Effector CD4-positive, alpha-beta T cell (primary cell): ENCODE results near the gene CCDC28B.

Source experiments
- DNase-seq: peaks from one replicate; pipeline ENCODE4 v3.0.0-alpha.2; 2020

CCDC28B gene

DNA sequence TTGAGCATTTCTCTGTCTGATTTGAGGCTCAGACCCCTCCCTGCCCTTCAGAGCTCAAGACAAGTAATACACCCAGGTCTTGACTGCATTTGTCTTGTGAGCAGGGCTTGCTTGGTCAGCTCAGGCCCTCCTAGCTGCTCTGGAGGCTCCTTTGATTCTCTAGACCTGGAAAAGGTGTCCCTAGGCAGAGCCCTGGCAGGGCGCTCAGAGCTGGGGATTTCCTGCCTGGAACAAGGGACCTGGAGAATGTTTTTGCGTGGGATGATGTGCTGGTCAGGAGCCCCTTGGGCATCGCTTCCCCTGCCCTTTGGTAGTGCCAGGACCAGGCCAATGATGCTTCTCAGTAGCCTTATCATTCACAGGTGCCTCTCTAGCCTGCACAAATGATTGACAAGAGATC is 4.9 kb upstream of the CCDC28B start:
- DNase-seq: no peak

DNA sequence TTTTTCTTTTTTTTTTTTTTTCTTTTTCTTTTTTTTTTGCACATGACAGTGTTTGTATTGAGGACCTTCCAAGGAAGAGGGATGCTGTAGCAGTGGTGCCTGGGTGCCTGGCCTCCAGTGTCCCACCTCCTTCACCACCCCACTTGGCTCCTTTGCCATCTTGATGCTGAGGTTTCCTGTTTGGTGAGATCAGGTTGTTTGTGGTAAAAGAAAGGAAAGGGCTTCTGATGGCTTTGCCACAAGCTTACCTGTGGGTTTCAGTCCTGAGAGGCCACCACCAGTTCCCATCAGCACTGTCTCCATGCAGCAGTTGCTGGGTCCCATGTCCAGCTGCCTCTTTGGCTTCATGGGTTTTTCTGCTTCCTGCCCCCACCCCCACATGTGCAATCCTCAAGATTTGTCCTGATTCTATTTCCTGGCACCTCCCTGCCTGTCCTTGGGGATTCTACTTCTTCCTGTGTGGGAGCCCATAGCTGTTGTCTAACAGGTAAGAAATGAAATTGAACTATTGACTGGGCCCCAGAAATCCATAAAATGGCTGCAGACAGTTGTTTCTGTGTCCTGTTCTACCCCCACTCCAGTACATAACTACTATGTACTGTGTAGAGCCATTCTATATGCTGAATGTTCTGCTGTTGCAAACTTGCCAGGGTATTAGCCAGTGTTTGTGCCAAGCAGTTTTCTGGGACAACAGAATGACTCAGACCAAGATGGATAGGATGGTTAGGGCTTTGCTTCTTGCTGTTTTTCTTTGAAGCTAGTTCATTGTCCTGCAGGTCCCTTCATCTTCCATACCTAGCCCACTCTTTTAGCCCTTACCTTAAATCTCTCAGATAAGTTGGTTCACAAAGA is 4.2 kb upstream of the CCDC28B start:
- no peak for DNase-seq

DNA sequence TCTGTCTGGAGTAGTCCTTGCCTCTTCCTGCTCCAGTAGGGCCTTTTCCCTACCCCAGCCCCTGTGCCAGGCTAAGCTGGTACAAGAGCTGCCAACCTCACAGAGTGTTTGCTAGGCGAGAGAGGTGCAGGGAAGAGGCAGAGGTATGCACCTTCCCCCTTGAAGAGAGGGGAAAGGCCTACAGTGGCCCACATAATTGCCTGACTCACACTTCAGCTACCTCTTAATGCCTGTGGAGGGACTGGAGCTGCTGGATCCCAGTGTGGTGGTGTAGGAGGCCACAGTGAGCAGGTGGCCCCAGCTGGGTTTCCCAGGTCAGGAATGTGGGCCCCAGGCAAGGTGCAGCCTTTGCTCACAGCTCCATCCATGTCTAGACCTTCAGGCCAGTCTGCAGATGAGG is 3.3 kb upstream of the CCDC28B start:
- no peak for DNase-seq

DNA sequence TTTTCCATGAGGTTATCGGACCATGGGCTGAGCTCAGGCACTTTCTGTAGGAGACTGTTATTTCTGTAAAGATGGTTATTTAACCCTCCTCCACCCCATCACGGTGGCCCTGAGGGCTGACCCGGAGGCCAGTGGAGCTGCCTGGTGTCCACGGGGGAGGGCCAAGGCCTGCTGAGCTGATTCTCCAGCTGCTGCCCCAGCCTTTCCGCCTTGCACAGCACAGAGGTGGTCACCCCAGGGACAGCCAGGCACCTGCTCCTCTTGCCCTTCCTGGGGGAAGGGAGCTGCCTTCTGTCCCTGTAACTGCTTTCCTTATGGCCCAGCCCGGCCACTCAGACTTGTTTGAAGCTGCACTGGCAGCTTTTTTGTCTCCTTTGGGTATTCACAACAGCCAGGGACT is 2.6 kb upstream of the CCDC28B start:
- DNase-seq: no peak

DNA sequence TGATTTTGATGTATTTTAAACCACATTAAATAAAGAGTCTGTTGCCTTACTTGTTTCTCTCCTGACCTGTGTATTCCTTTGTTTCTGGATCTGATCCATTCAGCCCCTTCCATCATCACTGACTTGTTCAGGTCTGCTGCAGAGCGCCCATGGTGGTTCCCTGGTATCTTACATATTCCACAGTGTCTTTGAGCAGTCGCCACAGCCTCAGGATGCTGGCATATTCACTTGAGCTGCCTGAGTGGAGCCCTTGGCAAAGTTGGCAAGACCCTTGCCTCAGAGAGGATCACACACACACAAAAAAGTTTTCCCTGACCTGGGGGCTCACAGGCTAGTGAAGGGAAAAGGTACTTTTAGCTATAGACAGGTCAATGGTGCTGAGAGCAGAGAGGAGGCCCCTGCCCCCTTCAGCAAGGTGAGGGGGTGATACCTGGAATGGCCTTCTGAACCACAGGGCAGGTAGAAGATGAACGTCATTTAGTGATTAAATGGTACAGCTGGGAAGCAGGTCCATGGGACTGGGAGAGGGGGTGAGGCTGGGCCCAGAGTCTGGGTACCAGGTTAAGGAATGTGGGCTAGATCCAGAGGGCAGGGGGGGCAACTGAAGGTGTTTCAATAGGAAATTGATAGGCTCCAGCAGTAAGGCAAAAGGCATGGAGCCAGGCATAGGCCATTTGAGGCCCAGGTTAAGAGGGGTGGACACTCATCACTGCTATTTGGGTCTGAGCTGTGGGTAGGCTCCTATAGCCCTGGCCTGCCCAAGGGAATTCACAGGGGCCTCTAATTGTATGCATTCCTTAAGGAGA is 2.0 kb upstream of the CCDC28B start:
- DNase-seq: no peak

DNA sequence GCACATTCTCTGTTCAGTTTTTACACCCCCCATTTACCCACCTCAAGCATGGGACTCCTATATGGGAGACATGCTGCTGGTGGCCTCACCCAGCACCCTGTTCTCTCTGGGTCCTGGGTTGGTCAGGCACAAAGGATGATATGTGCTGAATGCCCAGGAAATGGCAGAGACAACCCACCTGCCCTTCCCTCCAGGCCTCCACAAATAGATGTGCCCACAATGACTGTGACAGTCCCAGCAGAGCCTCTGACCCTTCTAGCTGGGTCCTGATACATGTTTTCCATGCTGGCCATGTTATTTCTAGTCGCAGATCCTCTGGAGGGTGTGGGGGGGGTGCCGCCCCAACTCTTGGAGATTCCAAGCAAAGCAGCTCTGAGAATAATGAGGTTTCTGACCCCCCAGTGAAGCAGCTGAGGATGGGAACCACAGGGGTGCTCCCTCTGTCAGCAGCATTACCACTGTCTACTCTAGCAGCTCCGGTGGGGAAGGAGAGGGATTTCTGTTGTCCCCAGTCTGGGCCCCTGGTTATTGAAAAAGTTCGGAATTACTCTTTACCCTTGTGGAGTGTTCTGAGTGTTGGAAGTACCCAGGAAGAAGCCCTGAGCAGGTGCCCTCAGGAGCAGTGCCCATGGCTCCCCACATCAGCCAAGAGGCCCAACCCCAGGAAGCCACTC is 1.2 kb upstream of the CCDC28B start:
- no peak for DNase-seq

DNA sequence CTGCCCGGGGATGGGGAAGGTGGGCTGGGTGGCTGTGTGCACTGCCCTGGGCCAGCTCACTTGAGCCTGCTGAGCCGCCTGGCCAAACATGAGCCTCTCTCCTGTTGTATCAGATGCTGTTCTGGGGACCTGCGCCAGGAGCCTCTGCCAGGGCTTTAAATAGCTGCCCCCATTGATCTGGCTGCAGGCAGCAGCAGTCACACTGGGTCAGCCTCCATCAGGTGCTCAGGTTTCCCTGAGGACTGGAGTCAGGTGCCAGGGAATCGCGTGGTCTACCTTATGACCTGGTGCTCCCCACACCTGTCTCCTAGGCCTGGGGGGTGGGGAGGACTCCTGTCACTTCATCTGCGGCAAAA is 700 bp upstream of the CCDC28B start:
- no peak for DNase-seq

DNA sequence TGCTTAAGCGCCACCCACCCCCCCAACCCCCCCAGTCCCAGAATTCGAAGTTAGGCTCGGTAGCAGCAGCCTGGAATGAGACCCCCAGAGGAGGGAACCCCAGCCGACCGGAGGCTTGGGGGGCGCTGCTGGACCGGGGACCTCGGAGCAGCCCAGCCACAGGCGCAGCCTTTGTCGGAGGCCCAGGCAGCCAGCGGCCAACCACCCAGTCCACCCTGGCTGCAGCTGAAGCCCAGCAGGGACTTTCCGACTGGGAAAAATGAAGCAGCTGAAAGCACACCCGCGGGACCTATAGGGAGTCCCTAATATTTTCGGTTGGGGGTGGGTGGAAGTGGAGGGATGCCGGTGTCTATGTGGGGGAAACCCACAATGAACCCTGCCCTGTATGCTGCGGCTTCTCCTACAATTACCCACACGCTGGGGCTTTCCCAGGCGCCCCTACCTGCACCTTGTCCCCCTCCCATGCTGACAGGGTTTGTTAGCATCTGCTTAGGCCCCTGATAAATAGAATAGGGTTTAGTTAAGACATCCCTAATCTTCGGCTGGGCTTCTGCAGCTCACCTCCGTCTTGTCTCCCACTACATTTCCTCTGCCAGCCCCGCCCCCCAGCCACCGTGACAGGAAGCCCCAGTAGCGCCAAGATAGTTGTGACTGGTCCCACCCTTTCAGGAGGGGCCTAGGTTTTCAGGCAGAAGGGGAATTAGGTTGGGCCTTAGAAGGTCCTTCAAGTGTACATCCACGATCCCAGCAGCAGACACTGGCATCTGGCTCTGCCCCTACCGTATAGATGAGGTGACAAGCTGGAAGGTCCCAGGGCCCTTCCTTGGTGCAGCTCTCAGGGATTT is 838 bp downstream of the CCDC28B start:
- DNase-seq: peak; percentile 72

DNA sequence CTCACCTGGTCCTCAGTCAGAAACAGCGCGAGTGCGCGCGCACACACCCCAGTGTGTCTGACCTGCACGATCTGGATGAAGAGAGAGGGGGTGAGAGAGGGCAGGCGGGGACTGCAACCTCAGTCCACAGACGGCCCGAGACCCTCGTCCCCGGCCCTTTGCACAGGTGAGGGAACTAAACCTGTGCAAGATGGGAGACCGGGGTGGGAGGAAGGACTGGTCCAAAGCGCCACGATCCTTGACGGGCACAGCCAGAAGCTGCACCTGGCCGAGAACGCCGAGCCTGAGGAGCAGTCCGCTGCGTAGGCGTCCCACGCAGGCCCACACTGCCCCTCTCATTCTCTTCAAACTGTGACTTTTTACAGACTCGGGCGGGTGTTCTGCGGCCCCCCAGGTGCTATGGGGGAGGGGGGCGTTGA is 4.6 kb downstream of the CCDC28B start:
- DNase-seq: no peak

DNA sequence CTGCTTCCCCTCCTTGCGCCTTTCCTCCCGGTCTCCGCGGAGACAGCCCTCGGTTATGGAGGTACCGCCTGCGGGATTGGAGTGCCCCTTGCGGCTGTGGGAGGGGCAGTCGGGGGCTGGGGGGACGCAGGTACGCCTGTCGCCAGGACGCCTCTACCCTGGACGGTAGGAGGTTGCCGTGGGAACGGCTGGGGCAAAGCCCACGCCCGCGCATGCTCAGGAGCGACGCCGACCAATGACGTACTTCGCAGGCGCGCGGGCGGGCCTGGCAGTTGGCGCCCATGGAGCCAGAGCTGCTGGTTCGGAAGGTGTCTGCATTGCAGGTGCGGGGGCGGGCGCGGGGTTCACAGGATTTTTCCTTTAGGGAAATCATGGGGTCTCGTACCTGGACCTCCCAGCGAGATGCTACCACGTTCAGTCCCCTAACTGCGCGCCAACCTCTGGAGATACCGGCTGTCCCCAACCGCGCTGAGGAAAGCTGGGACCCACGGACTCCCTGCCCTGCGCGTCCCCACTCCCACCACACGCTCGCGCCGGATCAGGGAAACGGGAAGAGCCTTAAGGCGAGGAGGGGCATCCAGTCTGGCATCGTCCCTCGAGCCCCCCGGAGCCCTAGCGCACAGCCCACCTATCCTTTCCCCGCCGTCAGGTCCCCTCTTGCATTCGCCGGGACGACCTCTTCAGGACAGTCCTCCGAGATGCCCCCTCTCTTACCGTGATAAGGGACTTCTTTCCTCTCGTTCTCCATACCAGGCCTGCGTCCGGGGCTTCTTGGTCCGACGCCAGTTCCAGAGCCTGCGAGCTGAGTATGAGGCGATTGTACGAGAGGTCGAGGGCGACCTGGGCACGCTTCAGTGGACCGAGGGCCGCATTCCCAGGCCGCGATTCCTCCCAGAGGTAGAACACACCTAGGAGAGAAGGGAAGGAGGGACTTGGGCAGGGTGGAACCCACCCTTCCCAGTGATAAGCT is 5.3 kb downstream of the CCDC28B start, which contains the start of gene IQCC:
TSS of gene IQCC (plus strand) at position 271 of the 970 bp plus-strand sequence. CDS start at position 282, 11 bp downstream.
- DNase-seq: peak; percentile 81

DNA sequence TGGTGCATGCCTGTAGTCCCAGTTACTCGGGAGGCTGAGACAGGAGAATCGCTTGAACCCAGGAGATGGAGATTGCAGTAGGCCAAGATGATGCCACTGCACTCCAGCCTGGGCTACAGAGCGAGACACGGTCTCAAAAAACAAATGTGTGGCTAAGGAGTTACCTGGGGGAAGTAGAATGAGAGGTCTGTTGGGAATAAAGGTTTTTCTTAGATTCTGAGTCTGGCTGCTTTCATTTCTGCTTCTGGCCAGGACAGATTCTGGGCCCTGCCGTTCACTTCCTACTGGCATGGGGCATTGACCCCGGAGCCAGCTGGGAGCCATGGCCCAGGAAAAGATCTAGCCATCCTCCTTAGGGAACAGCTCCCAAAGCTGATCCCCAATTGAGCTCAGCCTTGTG is 8.1 kb downstream of the CCDC28B start:
- DNase-seq: no peak

DNA sequence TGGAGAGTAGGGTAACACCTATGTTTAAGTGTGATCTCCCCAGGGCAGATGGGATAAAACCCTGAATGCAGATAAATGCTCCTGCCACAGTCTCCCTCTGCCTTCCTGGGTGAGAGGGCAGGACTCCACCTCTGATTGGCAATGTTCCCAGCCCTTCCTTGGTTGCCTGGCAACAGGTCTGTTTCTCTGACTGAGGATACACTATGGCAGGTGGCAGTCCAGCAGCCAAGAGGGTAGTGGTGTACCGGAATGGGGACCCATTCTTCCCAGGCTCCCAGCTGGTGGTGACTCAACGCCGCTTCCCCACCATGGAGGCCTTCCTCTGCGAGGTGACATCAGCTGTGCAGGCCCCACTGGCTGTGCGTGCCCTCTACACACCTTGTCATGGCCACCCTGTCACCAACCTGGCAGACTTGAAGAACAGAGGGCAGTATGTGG is 8.5 kb downstream of the CCDC28B start, which contains the start of gene DCDC2B:
TSS of gene DCDC2B (plus strand) at position 199 of the 438 bp plus-strand sequence. CDS start at position 204, 5 bp downstream.
- no peak for DNase-seq

DNA sequence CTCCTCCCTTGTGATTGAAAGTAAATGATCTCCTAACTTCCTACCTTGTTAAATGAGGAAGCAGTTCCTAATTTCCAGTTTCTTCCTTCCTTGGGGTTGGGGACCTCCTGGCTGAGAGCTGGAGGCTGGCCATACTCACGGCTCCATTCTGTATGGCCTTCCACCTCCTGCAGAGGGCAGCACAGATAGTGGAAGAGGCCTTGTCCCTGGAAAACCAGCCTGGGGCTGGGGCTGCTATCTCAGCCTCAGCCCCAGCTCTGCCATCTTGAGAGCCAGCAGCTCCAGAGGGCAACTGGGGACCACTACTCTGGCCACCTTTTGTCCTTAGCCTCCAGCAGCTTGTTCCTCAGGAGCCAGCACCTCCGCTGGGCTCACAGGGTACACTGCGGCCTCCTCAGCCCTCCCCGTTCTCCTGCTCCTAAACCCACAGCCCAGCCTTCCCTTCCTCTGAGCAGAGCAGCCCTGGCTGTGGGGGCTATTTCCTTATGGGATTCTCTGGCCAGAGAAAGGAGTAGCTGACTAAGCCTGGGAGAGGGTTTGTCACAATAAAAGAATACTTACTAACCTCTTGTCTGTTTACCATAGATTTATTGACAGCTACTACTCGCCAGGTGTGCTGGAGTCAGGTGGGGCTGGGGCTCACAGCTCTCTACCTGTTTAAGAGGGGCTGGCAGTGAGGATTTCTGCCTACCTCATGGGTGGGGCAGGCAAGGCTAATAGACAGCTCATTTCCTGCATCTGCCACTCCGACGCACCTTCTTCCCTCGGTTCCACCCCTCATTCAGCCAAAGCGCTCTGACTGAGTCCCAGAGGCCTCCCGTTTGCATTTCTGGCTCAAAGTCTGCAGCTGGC is 15.5 kb downstream of the CCDC28B start:
- peak; percentile 46 for DNase-seq

DNA sequence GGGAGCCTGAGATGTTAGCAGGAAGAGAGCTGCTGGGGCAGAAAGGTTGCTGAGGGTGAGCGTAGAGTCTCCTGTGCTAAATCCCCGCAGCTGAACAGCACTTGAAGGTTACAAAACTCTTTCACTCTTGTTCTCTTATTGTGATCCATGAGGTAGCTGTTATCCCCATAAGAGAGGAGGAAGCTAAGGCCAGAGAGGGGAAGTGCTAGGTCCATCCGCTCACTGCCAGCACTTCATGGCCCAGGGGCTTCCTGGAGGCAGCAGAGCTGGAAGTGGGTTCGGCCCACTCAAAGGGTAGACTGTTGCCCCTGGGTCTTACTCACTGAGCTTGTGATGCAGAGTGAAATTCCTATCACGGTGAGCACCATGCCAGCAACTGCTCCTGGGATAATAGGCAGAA is 16.2 kb downstream of the CCDC28B start:
- no peak for DNase-seq

DNA sequence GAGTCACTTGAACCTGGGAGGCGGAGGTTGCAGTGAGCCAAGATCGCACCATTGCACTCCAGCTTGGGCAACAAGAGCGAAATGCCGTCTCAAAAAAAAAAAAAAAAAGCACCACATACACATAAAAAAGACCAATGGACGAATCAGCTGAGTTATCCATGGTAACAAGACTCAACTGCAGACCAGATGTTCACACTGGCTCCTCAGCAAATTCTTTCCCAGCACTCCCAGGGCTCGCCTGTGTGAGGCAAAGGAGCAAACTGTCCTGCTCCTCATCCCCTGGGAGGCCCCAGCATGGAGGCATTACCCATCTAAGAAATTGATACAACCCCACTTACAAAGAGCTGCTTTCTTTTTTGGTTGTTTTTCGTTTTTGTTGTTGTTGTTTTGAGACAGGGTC is 18.6 kb downstream of the CCDC28B start:
- no peak for DNase-seq

DNA sequence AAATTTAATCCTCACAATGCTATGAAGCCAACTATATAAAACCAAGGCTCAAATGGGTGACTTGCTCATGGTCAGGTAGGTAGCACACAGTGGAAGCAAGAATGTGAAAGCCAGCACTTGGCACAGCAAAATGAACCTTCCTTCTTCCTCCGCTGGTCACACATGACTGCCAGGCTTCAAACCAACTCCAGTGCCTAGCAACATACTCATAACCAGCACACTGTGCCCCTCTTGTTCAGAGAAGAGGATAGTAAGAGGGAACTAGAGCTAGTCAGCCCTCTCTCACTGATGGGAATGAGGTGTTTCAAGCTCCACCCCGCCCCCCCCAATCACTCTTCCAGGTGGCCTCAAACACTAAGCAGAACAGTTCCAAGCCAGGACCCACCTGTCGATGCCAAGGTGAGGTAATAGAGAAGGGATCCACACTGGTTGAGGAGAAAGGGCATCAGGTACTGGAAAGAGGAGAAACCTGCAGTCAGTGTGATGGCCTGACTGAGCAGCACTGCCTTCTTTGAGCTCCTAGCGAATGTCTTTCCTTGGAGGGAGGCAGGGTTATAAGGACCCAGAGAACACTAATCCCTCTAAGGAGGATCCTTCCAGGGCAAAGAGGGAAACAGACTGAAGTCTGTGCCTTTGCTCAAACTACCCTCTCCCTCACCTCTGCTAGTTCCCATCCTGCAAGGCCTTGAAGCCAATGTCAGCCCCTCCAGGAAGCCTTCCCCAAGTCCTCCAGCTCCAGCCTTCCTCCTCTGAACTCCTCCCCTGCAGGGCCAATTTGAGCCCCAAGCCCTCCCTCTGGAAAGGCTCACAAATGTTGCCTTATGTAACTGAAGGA is 20.6 kb downstream of the CCDC28B start:
- DNase-seq: no peak

DNA sequence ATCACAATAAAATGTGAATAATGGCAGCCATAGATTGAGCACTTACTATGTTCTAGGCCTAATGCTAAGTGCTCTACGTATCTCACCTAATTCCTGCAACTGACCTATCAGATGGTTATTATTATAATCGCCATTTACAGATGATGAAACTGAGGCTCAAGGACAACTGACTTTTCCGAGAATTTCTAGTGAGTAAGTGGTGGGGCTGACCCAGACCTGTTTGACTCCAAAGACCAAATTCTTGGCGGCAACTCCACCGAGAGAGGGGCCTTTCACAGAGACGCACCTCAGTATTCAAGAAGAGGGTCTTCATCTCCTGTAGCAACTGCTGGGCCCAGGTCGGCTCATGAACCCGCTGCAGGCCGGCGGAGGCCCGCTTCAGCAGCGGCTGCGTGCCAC is 21.2 kb downstream of the CCDC28B start:
- no peak for DNase-seq

DNA sequence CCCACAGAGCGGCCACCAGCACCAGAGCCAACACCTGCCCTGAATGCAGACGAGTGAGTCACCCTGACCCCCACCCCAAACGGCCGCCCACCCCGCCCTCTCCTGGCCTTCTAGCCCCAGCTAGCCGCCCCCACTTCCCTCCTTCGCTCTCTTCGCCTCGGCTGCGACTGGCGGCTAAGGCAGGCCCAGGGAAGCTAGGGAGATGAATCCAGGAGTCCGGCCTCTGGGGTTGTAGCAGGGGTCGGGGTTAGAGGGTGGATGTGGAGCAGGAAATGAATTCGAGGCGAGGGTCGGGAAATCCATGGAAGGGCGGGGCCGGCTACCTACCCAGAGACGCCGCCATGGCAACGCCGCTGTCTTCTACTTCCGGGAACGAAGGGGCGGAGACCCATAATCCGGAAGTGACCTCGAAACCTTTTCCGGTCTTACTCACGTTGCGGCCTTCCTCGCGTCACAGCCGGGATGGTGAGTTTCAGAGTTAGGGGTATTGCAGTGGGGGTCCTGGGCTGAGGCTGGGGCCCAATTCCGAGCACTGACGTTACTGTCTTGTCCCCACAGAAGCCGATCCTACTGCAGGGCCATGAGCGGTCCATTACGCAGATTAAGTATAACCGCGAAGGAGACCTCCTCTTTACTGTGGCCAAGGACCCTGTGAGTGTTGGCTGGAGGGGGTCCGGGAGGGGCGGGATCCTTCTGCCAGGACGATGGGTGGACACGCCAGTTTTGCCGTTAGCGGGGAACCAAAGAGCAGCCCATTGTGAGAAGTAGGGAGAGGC is 21.8 kb downstream of the CCDC28B start, which contains the start of the genes EIF3I and TMEM234:
TSS of gene EIF3I (plus strand) at position 428 of the 776 bp plus-strand sequence. CDS start at position 463, 35 bp downstream.
TSS of gene TMEM234 (minus strand) at position 374 of the 776 bp plus-strand sequence. CDS start at position 343, 31 bp downstream.
- DNase-seq: peak; percentile 90
